A549 (cell line): ENCODE results near the gene MTCH2.

Source experiments
- CTCF ChIP-seq: fragments of >200 bp; sonication (Bioruptor Twin); formaldehyde crosslinking; IDR thresholded peaks from 3 replicates; pipeline ENCODE4 v1.5.1; 2016
- EHF ChIP-seq: fragments of 250-450 bp; sonication (Bioruptor Pico); IDR thresholded peaks from 2 replicates; pipeline ENCODE4 v1.5.0; 2020; ENCODE audit warnings: mild to moderate bottlenecking
- MAZ ChIP-seq: fragments of 150-350 bp; IDR thresholded peaks from 2 replicates; pipeline ENCODE4 v1.6.1; 2014; ENCODE audit warnings: antibody characterized with exemption, low read depth, low read length, borderline replicate concordance
- POLR2A ChIP-seq: IDR thresholded peaks from 2 replicates; pipeline ENCODE4 v1.6.1; 2012; ENCODE audit warnings: mild to moderate bottlenecking, low read length
- RAD21 ChIP-seq, 2 experiments: fragments of >200 bp in 1 of 2; sonication (Bioruptor Twin) in 1 of 2; formaldehyde crosslinking in 1 of 2; IDR thresholded peaks in 1 of 2; conservative IDR thresholded peaks in 1 of 2; 2 replicates in 1 of 2; 3 replicates in 1 of 2; pipeline ENCODE4 v1.6.1; 2012 to 2018; ENCODE audit warnings: inconsistent platforms in 1 of 2
- SMC3 ChIP-seq: fragments of >200 bp; sonication (Bioruptor Twin); formaldehyde crosslinking; IDR thresholded peaks from 3 replicates; pipeline ENCODE4 v1.6.1; 2018; ENCODE audit warnings: inconsistent platforms
- TP53 ChIP-seq: fragments of 250-450 bp; sonication (Bioruptor Pico); IDR thresholded peaks from 2 replicates; pipeline ENCODE4 v1.5.0; 2021; ENCODE audit warnings: mild to moderate bottlenecking, moderate library complexity

DNA sequence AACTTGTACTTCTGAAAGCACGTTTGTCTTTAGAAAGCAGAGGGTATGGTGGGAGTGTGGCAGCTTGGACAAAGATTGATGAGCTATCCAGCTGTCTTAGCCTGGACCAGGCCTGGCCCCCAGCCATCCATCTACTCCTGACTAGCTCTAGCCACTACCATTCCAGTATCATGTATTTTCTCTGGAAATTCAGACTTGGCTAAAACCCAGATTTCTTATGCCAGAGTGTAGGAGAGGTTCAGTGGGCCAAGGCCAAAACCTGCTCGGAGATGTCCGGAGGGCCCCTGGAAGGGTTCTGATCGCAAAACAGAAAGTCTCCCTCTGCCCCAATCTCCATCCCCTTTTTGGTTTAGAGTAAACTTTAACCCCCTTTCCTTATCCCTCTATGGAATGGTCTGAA is 24.8 kb upstream of the MTCH2 start:
- no peak for TF ChIP-seq POLR2A
- no peak for TF ChIP-seq CTCF
- TF ChIP-seq MAZ = no peak
- TF ChIP-seq TP53 (CRISPR knock-in tag) = no peak
- no peak for TF ChIP-seq EHF
- TF ChIP-seq RAD21 (conservative IDR thresholded peaks at IDR 0.05 in 1 of 2, IDR thresholded peaks at IDR 0.05 in 1 of 2) = no peak
- TF ChIP-seq SMC3 = no peak
